ENCODE data around the gene OSBPL1A.
"Not testable (repeated sequence)": the region's sequence is repeated elsewhere in the genome, so short reads cannot be mapped to it uniquely, and the experiment has no call there.

The OSBPL1A gene

GRCh38 chr18:24170360-24170759, 227.3 kb downstream of the OSBPL1A start:
- no peak overlapping the region for H3K4me3 ChIP-seq (ENCODE audit: low read depth, low read length)
- no peak overlapping the region for H3K27ac ChIP-seq
- H3K27me3 ChIP-seq (replicated peaks): no peaks in the 10 kb centered on the region
- in situ Hi-C loops (cut with HindIII; ENCODE audit: low pct_ligation_motif_present, low sequenced_read_pairs): no loop called here
- H3K36me3 ChIP-seq (replicated peaks): no peaks in the 10 kb centered on the region
- no peak for TF ChIP-seq CTCF (IDR thresholded peaks at IDR 0.05; ENCODE audit: low read depth, low read length, missing control alignments)
- no peak for DNase-seq

- TF ChIP-seq CTCF (IDR thresholded peaks at IDR 0.05; ENCODE audit: low read depth, low read length, missing control alignments): no peak
- in situ Hi-C loops (cut with HindIII; ENCODE audit: low pct_ligation_motif_present, low sequenced_read_pairs): no loop called here
- Histone ChIP-seq H3K27me3 (replicated peaks) (no peaks in the 10 kb centered on the region), H3K36me3 (replicated peaks) (no peaks in the 10 kb centered on the region), H3K27ac (no peak overlapping the region), H3K4me3 (ENCODE audit: low read depth, low read length) (no peak overlapping the region)
- no peak for DNase-seq
These were observed 229.1 kb downstream of the OSBPL1A start for GRCh38 chr18:24168496-24168895.

GRCh38 chr18:24161304-24161703, 236.3 kb downstream of the OSBPL1A start:
- no peak for DNase-seq
- no peak overlapping the region for H3K4me3 ChIP-seq (ENCODE audit: low read depth, low read length)
- no peak for TF ChIP-seq CTCF (IDR thresholded peaks at IDR 0.05; ENCODE audit: low read depth, low read length, missing control alignments)
- no peak overlapping the region for H3K27ac ChIP-seq
- in situ Hi-C loops (cut with HindIII; ENCODE audit: low pct_ligation_motif_present, low sequenced_read_pairs): no loop called here
- no peaks in the 10 kb centered on the region for H3K36me3 ChIP-seq (replicated peaks)
- no peaks in the 10 kb centered on the region for H3K27me3 ChIP-seq (replicated peaks)

- Histone ChIP-seq H3K27ac (no peak overlapping the region), H3K4me3 (ENCODE audit: low read depth, low read length) (no peak overlapping the region), H3K36me3 (replicated peaks) (no peaks in the 10 kb centered on the region), H3K27me3 (replicated peaks) (no peaks in the 10 kb centered on the region)
- no peak for DNase-seq
- TF ChIP-seq CTCF (IDR thresholded peaks at IDR 0.05; ENCODE audit: low read depth, low read length, missing control alignments): no peak
- in situ Hi-C loops (cut with HindIII; ENCODE audit: low pct_ligation_motif_present, low sequenced_read_pairs): no loop called here
These were observed 237.5 kb downstream of the OSBPL1A start for GRCh38 chr18:24160086-24160485.

GRCh38 chr18:24157855-24158254, 239.8 kb downstream of the OSBPL1A start:
- Histone ChIP-seq H3K27ac (no peak overlapping the region), H3K27me3 (replicated peaks) (no peaks in the 10 kb centered on the region), H3K4me3 (ENCODE audit: low read depth, low read length) (no peak overlapping the region), H3K36me3 (replicated peaks) (no peaks in the 10 kb centered on the region)
- in situ Hi-C loops (cut with HindIII; ENCODE audit: low pct_ligation_motif_present, low sequenced_read_pairs): no loop called here
- TF ChIP-seq CTCF (IDR thresholded peaks at IDR 0.05; ENCODE audit: low read depth, low read length, missing control alignments): no peak
- no peak for DNase-seq

- no peak for DNase-seq
- TF ChIP-seq CTCF (IDR thresholded peaks at IDR 0.05; ENCODE audit: low read depth, low read length, missing control alignments): no peak
- H3K36me3 ChIP-seq (replicated peaks): no peaks in the 10 kb centered on the region
- in situ Hi-C loops (cut with HindIII; ENCODE audit: low pct_ligation_motif_present, low sequenced_read_pairs): no loop called here
- no peaks in the 10 kb centered on the region for H3K27me3 ChIP-seq (replicated peaks)
- H3K4me3 ChIP-seq (ENCODE audit: low read depth, low read length): no peak overlapping the region
- no peak overlapping the region for H3K27ac ChIP-seq
These were observed 244.2 kb downstream of the OSBPL1A start for GRCh38 chr18:24153397-24153796.

GRCh38 chr18:24149591-24149990, 248.0 kb downstream of the OSBPL1A start:
- H3K36me3 ChIP-seq (replicated peaks); DNase-seq: not testable (repeated sequence)

More at GRCh38 chr18:24149591-24149990, 248.0 kb downstream of the OSBPL1A start:
- in situ Hi-C loops (cut with HindIII; ENCODE audit: low pct_ligation_motif_present, low sequenced_read_pairs); H3K27ac ChIP-seq; H3K27me3 ChIP-seq (replicated peaks); H3K4me3 ChIP-seq (ENCODE audit: low read depth, low read length): not testable (repeated sequence)
